Astrocyte of the hippocampus (primary cell): ENCODE data around the gene ARHGAP26.

Experiments used
- DNase-seq: peaks from one replicate; pipeline ENCODE4 v3.0.0; 2011; ENCODE audit warnings: low read depth, low spot score

ARHGAP26 gene

DNA sequence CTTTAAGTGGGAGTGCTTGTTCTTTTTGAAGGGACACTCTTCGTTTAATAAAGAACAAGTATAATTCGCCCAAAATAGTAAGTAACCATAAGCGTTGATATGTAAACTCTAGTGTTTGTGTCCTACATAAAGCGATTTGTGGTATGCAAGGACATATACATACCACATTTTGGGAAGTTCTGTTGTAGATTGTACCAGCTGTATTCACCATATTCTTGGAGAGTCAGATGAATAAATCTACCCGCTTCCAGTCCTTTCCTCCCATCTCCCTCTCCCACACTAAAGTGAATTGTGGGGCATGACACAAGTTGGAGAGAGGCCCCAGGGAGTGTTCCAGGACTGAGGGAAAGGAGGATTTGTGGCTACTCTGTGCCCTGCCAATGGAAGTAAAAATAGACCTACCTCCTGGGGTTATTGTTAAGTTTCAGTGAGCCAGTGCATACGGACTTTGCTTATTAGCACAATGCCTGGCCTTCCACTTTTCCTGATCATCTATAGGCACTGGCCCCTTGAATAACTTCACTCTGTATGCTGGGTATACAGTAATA, 40.6 kb downstream of the ARHGAP26 start:
- no peak for DNase-seq

- no peak for DNase-seq
These were observed 41.8 kb downstream of the ARHGAP26 start for GRCh38 chr5:142811866-142812557.

- DNase-seq = no peak
These were observed 43.0 kb downstream of the ARHGAP26 start for GRCh38 chr5:142813220-142813619.

- no peak for DNase-seq
These were observed 43.9 kb downstream of the ARHGAP26 start for GRCh38 chr5:142814122-142814521.

DNA sequence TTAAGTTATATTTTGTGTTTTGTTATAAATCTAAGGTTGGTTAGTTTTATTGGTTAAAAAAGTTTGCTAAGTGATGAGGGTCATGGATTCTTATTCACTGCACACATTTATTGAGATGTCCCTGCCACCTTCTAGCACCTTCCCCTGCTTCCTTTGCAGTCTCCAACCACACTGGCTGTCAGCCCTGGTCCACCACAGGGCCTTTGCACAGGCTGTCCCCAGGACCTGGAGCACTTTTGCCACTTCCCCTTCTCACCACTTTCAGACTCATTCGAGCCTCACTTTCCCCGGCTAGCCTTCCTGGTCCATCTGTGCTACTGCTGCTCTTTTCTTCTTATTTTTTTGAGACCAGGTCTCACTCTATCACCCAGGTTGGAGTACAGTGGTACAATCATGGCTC, 45.3 kb downstream of the ARHGAP26 start:
- no peak for DNase-seq

GRCh38 chr5:142816531-142817430, 46.6 kb downstream of the ARHGAP26 start:
- peak; percentile 84 for DNase-seq

DNA sequence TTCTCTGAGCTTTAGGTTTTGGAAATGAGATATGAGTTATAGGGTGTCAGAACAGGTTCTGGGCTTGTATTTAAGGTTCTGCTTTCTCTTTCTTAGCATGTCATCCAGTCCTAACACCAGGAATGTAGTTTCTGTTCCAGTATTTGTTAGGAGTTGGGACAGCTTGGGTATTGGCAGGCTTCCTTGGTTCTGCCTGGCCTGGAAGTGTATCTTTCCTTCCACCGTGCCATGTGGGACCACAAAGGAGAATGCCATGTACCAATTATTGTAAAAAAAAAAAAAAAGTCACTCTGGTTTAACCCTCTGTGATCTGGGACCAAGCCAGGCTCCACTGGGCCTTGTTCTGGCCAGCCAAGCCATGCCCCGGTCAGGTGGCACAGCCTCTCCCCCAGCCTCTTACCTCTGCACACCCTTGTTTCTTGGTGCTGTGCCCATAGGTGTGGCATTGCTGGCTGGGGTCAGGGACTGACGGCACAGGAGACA, 47.8 kb downstream of the ARHGAP26 start:
- peak; percentile 70 for DNase-seq

- no peak for DNase-seq
These were observed 49.1 kb downstream of the ARHGAP26 start for GRCh38 chr5:142819292-142819691.

DNA sequence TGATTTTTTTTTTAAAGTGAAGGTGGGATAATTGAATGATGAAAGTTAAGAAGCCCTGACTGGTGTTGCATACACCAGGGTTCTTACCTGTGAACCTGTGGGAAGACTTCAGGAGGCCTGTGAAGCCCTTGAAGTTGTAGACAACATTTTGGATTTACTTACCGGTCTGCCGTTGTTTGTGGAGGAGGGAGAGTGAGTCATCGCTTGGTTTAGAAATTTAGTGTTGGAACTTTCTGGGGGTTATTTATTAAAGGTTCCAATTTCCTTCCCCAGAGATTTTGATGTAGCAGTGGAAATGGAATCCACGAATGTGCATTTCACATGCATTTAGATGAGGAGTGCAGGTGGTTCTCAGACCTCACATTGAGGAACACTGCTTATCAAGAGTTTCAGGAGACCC, 49.6 kb downstream of the ARHGAP26 start:
- DNase-seq = no peak

DNA sequence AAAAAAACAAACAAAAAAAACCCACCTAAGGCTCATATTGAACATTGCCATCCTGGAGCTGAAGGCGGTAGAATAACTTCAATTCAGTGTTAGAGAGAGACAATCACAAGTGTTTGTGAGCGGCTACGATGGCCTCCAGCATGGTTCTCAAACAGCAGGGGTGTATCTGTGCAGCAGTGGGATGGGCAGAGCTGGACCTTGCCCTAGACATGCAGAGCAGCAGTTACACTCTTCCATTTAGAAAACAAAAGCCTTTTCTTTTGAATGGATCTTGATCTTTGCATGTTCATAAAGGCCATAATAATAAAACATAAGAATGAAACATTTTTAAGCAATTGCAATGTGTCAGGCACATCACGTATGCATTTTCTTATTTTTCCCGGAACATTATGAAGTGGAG, 50.3 kb downstream of the ARHGAP26 start:
- no peak for DNase-seq

DNA sequence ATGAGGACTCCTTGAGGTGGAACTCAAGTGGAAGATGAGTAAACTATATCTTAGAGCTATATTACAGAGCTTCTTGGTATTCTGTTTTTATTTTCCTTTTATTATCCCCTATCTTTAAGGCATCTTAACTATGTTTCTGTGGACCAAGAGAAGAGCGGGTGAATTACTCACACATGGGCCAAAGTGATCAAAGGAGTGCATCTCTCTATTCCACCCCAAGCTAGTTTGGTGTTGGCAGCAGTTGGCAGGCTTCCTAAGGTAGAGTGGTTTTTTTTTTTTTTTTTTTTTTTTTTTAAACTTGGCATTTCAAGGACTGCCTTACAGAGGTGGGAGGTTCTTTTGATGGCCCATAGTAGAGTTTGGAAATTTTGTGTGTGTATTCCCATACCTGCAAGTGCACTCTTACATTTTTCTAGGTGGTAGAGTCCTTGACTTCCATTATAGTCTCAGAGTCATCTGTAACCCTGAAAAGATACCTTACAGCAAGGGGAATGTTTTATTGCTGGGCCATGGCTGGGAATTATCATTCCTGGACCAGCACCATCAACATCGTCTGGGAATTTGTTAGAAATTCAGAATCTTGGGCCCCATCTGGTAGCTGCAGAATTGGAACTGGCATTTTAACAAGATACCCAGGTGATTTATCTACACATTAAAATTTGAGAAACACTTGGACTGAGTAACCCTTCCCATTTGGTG, 51.0 kb downstream of the ARHGAP26 start:
- DNase-seq = no peak

DNA sequence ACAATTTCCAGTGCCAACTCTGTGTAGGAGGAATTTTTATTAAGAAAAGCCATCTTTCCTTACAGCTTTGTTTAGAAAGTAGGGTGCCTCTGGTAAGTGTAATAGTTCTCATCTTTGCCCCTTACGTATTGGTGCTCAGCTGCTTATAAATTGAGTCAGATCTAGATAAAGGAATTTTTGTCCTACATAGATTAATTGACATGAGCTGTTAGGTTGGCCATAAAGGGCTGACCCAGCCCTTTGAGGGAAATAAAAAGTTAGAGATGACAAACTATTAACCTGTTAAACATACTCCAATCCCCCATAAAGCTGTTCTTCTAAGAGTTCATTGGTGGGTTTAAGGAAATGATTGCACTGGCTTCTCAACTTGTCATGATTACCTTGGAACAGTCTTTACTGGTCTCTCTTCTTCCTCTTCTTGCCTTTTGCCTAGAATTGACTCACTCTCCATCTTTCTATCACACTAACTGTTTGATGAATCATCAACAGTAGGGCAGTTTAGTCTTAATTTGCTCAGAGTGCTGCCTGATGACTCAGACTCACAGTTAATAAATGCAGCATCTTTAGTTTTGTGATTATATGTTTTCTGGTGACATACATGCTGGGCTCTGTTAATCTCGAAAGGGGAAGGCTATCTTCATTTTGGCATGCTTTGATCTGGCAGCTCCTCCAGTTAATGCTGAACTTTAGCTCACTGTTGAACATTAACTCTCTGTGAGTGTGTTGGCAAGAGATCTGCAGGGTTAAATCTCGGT, 51.7 kb downstream of the ARHGAP26 start:
- DNase-seq = peak; percentile 78

DNA sequence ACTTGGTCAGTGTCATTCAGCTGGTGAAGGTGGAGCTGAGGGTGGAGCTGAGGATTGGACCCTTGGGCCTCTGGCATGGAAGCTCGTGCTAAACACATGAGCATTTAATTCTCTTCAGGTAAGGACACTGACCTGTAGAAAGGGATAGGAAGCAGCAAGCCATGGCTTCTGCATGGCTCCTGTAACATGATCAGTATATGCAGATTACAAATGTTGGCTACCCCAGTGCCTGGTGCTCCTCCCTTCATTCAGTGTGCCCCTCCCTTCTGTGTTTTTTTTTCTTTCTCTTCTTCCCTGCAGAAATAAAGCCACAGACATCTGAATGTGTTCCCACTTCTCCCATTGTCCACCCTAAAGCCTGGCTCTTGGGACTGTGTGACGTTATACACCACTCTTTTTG, 52.9 kb downstream of the ARHGAP26 start:
- DNase-seq = peak; percentile 57

DNA sequence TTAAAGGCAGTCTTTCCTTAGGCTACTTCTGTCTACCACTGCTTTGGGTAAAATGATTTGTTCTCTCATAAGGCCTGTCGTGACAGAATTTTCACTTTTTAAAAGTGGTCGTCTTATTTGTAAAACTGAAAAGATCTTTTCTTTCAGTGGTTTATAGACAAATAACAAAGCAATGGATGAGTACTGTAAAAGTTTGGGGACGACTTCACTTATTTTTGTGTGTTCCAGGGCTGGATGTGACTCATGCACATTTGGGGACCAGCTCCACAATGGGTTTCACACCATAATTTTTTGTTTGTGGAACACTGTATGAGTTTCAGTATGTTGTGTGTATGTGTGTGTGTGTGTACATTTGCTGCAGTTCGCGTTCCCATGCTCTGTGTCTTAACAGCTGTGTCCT, 53.6 kb downstream of the ARHGAP26 start:
- no peak for DNase-seq

DNA sequence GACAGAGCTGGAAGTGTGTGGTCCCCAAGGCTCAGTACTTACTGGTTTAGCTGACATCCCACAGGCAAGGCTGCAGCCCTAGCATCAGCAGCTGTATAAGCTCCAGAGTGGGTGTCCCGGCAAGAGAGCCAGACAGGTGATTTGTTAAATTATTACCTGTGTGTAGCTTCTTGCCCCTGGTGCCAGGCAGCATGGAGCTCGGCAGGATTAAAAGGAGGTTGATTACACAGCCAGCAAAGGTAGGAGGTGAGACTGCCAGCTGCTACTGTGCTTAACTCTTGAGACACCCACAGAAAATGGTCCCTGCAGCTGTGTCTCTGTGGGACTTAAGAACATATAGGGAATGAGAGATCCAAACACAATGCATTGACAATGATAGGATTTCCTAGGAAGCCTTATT, 54.2 kb downstream of the ARHGAP26 start:
- DNase-seq = no peak

DNA sequence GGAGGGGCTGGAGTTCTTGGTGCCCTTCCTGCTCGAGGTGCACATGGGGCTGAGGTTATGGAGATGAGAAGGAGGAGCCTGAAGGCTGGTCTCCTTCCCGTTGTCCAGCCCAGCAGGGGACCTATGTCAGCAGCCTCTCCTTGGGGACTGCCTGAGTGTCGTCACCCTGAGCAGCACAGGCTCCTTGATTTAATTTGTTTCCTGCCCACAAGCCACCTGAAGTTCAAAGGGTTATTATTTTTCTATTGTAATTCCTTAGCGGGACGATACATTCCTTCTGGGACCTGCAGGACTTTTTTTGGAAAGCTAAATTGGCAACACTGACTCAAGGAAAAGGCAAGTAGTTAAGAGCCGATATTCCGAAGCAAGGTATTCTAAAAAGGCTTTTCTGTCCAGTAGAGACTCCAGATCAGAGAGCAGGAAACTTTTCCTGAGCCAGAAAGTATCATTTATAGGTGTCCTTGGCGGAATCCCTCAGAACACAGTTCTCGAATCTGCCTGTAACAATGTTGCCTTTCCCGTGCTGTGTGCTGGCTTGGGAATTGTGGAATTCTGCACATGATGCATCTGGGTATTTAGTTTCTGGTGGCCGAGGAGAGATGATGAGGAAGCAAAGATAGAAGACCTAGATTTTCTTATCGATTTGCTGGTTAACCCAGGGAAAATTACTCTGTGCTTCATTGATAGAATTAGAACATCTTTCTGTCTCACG, 55.4 kb downstream of the ARHGAP26 start:
- no peak for DNase-seq

- no peak for DNase-seq
These were observed 55.9 kb downstream of the ARHGAP26 start for GRCh38 chr5:142826093-142826492.

DNA sequence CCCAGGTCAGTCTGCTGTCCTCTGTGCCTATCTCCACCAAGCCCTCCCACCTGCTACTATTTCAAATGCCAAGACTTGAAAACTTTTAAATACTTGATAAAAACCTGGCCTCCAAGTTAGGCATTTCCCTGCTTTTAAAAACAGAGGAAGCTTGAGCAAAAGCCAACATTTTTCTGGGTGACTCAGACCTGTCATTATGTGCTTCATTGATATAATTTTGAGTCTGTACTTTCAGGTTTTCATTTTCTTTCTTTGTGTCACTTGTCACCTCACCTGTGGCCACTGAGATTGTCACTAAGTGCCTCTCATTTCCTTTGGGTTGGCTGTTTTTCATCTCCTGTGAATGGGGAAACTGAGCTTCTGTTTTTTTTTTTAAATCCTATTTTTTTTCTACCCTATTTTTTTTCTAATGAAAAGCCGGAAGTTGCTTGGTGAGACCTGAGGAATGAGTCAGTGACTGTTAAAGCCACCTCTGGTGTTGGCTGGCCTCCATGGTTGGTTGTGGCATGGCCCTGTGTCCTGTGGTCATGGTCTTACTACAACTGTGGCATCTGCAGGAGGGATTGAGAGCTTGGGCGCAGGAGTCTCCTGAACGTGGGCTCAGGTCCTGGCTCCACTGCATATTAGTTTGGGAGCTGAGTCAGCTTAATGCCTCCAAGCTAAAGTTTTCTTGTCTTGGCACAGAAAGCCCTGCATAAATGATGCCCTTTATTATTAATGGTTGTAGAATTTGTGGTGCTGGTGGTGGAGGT, 56.7 kb downstream of the ARHGAP26 start:
- DNase-seq = peak; percentile 89

DNA sequence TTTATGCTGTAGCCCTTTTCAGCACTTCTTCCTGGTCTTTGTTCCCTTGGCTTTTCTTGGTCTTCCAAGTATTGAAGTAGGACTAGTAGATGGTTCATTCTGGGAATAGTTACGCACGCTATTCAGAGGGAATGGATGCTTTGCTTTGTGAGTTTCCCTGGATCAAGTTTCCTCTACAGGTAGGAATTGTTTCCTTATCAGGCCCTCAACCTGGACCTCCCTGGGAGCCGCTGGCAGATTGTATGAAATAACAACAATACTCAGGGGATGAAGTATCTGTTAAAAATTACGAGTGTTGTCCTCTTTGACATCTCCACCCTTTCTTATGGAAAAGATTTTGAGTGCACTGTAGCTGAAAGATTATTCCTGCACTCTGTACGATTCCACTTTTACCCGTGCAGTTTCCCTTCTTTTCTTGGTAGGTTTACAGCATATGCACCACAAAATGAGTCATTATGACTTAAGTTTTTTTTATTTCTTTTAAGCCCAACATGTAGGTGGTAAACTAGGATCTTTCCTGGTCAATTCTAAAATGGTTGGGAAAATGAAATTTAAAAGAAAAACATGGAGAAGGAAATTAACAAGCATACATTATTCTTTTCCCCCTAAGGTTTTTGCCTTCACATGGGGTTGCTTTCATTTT, 57.9 kb downstream of the ARHGAP26 start:
- no peak for DNase-seq
